GM18505 (cell line): ENCODE results near the gene TSKU.
"Not testable (repeated sequence)": the region's sequence is repeated elsewhere in the genome, so short reads cannot be mapped to it uniquely, and the experiment has no call there.

ENCODE experiments used
- ATAC-seq: cut with Tn5 transposase; IDR thresholded peaks from one replicate; pipeline ENCODE4 v1.9.1; 2021; ENCODE audit not compliant: unreplicated experiment
- POLR2A ChIP-seq: IDR thresholded peaks from 4 replicates; pipeline ENCODE4 v1.6.1; 2011; ENCODE audit warnings: borderline replicate concordance; ENCODE audit not compliant: insufficient read depth, insufficient read length; ENCODE audit errors: extremely low read depth

TSKU gene, protein sequence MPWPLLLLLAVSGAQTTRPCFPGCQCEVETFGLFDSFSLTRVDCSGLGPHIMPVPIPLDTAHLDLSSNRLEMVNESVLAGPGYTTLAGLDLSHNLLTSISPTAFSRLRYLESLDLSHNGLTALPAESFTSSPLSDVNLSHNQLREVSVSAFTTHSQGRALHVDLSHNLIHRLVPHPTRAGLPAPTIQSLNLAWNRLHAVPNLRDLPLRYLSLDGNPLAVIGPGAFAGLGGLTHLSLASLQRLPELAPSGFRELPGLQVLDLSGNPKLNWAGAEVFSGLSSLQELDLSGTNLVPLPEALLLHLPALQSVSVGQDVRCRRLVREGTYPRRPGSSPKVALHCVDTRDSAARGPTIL

DNA sequence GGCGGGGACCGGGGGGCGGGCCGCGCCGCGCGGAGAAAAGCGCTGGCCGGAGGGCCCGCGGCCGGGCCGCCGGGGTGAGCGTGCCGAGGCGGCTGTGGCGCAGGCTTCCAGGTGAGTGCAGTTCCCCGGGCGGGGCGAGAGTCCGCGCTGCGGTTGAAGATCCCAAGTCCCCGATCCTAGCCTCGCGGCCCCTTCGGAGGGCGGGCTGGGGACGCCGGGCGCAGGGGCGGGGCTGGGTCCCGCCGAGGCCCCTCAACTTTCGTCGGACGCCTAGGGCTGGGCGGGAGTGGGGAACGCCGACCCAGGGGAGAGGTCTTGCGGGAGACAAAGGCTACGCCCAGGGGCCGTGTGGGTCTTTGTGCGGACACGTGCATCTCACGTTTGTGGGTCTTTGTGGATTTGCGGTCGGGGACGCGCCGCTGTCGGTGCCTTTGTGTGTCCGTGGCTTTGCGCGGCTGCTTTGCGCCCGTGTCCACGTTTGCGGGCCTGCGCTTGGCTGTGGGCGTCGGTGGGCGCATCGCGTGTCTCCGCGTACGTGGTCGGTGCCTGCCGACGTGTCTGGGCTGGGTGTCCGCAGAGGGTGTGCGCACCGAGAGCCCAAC lies at the start of gene TSKU:
TSS of gene TSKU (plus strand) at position 63 of the 602 bp plus-strand sequence. CDS start 12,261 bp downstream, outside the sequence.
- no peak for TF ChIP-seq POLR2A
- no peak for ATAC-seq

DNA sequence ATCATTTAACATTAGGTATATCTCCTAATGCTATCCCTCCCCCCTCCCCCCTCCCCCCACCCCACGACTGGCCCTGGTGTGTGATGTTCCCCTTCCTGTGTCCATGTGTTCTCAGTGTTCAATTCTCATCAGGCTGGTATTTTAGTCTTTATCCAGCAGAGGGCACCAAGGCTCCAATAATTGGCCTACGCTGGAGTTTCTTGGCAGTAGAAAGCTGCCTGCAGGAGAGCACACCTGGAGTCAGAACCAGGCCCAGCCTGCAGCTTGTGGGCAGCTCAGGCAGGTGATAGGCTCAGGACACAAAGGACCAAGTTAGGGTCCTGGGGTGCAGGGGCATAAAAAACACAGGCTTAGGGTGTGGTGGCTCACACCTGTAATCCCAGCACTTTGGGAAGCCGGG lies 49.2 kb upstream of the TSKU start:
- ATAC-seq, result not testable (repeated sequence)

DNA sequence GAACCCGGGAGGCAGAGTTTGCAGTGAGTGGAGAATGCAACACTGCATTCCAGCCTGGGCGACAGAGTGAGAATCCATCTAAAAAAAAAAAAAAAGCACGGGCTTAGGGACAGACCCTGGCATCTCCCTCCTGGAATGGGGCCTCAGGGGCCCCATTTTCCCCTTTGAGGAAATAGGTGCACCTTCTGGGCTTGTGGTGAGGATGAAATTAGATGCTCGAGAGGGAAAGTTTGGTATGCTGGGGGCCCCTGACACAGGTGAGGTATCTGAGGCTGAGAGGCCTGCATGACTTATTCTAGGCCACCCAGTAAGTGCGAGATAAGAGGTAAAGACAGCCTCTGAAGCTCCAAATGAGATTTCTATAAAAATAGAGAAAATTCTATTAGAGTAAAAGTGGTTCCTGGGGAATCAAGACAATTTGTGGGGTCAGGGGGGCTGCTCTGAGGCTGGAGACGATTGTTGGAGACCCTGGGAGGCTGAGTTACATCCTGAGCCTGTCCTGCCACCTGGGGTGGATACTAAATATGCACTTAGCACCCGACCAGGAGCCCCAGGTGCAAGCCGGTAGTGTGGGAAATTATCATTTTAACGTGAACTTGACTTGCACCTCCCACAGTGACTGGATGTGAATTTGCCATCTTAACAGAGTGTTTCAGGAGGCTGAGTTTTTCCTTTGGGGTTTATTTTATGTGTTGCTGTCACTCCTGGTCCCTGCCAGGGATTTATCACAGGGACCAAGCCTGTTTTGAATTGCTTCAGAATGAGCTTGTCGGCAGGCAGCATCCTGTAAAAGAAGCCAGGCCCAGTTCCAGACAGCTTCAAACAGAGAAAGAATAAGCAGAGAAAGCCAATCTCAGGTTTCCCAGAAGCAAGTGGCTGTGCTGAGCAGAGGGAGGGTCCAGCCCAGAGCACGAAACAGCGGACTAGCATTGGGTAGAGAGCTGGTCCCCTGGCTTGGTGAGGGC lies 48.4 kb upstream of the TSKU start:
- ATAC-seq, result no peak
- TF ChIP-seq POLR2A, result no peak

DNA sequence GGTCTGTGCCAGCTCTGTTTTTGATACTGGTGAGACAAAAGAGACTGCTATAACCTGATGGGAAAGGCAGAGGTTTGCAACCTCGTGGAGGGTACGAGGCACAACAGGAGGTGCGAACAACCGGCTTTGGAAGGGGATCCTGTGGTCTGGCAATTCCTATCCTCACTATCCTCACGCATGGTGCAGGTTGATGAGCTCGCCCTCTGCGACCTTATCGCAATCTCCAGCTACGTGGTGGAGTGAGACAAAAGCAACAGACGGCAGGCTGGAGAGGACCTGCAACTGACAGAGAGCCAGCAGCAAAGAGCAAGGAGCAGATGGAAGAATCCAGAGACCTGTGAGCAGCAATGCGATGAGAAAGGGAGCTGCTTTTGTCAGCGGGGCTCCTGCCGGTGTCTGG lies 47.3 kb upstream of the TSKU start:
- no peak for ATAC-seq
- no peak for TF ChIP-seq POLR2A

DNA sequence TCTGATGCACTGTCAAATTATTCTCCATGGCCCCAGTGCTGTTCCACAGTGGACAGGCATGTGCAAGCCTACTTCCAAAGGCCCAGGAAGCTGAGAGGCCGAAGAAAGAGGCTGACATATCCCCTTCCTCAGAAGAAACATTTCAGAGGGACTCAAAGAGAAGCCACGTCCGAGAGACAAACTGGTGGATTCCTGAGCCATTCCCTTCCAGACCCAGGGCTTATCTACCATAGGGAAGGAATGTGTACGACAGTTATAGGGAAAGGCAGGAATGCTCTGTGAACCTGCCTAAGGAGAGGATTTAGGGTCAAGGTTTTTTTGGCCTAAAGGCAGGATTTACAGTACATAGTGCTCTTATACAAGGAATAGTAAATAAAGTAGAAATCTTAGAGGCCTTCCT lies 46.9 kb upstream of the TSKU start:
- ATAC-seq, result no peak
- TF ChIP-seq POLR2A, result no peak

DNA sequence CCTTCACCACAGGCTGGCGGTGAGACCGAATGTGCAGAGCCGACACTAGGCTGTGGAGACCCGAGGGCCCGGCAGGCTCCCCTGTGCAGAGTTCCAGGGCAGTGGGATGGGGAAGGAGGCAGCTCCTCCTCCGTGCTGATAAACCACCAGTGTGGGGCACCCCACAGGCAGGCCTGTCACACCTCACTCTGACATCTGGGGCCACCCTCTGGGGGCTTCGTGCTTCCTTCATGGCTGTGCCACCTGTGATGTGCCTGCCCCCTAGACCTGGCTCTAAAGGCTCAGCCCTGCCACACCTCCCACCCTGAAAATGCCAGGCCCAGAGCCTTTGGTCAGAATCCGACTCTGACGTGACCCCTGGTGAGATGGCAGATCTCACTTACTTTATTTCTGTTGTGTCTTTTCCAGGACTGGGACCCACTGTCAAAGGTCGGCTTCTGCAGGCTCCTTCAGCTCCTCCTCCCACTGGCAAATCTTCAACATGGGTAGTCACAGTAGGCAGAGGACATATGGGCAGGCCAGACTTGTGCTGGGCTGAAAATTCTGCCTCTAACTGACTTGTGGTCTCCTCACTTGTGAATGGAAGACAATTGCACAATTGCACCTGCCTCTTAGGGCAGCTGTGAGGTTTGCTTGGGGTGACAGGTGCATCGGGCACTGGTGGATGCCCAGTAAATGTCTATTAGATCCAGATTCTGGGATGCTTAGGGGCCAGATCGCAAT lies 46.2 kb upstream of the TSKU start:
- ATAC-seq, result no peak
- TF ChIP-seq POLR2A, result no peak

DNA sequence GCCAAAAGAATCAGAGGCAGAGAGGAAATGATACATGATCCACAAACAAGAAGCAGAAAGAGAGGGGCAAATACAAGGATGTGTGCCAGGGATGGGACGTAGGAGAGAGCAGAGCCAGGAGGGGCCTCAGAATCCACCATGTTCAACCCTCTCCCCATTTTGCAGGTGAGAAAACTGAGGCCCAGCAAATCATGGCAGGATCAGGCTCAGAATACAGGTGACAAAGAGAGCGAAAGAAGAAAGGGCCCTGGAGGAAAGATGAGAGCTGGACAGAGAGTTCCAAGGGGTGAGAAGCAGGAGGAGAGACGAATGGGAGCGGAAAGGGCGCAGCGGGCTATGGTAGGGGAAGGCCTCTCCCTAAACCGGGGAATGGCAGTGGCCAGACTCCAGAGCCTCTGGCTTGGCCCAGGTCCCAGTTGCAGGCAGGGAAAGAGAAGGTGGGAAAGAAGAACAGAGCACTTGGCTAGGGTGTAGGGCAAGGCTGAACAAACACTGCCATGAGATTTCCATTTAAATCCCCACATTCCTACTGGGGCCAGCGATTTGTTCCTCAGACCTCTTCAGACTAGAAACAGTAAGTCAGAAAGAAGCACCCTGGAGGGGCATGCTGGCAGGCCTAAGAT lies 44.4 kb upstream of the TSKU start:
- no peak for TF ChIP-seq POLR2A
- no peak for ATAC-seq

DNA sequence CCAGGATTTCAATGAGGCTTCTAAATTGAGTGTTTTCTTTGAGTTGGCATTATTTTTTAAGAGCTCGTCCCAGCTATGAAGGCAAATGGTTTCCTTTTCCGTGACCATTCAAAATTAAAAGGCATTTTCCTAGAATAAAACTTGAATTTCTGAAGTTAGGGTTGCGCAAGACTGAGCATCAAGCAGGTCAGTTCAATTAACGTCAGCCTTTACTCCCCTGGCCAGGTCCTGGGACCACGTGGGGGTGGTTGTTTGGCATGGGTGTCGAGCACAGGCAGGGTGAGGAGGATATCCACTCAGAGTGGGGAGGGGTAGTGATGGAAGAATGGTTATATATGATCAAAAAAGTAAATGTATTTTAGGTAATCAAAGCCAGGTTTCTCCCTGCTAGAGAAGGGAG lies 43.4 kb upstream of the TSKU start:
- no peak for TF ChIP-seq POLR2A
- ATAC-seq, result no peak

DNA sequence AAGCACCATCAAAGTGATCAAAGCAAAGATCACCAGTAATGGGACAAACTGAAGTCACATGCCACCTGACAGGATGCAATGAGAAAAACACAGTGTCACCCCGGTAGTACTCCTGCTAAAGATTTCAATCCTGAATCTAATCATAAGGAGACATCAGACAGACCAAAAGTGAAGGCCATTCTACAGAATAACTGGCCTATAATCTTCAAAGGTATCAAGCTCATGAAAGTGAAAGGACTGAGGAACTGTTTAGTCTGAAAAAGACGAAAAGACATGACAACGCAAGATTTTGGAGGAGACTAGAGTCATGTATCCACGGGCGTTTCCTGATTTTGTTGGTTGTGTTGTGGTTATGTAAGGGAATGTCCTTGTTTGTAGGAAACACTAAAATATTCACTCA lies 42.4 kb upstream of the TSKU start:
- TF ChIP-seq POLR2A, result no peak
- no peak for ATAC-seq

DNA sequence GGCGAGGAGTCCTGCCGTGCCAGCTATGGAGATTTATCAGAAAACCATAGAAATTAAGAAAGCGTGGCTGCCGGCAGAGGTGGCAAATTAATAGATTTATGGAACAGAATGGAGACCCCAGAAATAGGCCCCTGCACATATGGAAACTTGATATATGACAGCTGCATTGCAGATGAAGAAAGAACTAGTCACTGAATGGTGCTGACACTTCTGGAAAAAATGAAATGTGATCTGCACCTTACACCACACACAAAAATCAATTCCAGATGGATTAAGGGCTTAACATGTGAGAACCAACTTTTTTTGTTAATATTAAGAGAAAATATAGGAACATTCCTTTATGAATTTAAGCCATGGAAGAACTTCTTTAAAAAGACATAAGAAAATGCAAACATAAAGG lies 40.3 kb upstream of the TSKU start:
- no peak for TF ChIP-seq POLR2A
- ATAC-seq, result no peak

DNA sequence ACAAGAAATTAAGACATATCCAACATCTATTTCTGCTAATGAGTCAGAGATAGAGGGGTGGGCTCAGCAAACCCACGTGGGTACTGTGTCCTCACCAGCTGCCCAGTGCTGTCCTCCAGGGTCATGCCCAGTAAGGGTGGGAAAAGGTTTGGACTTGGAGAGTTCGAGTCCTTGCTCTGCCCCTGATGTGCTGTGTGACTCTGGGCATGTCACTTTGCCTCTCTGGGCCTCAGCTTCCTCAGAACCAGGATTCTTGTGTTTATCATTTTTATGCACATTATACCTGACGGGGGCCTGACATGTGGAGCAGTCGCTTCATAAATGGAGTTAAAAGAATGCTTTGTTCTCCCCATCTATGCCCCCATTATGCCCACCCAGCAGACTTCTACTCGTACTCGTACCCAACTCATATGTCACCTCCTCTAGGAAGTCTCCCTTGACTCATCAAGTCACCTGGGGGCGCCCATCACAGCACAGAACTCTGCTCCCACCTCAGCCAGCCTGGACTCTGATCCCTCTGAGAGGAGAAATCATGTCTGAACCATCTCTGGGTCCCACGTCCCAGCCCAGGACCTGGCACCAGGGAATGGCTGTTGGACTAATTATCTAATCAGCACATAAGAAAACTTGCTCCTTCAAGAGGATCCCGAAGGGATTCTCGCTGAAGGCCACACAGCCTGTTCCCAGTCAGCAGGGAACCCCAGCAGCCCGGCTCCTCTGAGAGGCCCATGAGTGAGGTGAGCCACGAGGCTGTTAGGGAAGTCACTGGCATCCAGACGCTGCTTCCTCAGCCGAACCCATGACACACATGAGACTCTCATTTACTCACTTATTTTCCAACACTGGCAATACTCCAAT lies 38.7 kb upstream of the TSKU start:
- TF ChIP-seq POLR2A, result no peak

DNA sequence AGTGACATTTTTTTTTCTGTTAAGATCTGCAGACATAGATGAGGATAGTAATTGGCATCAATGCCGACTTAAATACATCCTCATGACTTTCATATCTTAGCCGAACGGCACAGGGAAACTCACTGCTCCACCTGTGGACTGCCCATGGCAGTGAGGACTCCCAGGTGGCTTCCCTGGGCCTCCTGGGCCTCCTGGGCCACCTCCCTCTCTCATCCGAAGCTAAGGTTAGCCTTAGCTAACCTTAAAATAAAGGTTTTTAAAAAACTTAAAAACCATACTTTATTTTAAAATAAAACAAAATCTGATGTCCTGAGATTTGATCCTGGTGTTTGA lies 38.1 kb upstream of the TSKU start:
- no peak for ATAC-seq

More for the DNA sequence above, 38.7 kb upstream of the TSKU start:
- ATAC-seq, result no peak

DNA sequence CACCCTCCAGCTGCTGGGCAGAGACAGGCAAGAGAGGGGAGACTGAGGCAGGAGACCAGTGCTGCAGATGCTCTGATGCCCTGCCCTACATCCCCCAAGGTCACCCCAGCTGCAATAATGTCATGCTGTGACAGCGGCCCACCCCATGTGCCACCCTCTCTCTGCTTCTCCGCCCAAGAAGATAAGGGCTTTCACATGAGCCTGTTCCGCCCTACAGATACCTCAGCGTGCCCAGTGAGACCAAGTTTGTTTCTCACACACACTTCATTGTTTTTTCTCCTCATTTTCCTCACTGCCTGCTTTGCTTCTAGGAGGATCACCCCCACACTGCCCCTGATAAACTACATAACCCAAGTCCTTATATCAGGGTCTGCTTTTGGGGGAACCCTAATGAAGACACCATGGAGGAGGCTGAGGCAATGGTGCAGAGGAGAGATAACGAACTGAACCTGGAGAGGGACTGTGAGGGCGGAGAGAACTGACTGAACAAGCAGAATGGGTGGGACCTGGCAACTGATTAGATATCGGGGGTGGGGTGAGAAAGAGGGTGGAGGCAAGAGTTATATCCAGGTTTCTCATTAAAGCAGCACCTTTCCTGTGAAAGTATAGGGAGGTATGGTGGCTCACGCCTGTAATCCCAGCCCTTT lies 37.5 kb upstream of the TSKU start:
- no peak for TF ChIP-seq POLR2A
- ATAC-seq, result no peak

More for the DNA sequence above, 38.1 kb upstream of the TSKU start:
- no peak for TF ChIP-seq POLR2A
